GM18868 (cell line): ENCODE measurements around the gene ASGR2.
"Not testable (repeated sequence)": the region's sequence is repeated elsewhere in the genome, so short reads cannot be mapped to it uniquely, and the experiment has no call there.

Source experiments
- ATAC-seq: cut with Tn5 transposase; IDR thresholded peaks from one replicate; pipeline ENCODE4 v1.9.1; 2021; ENCODE audit warnings: mild to moderate bottlenecking, moderate library complexity; ENCODE audit not compliant: unreplicated experiment

ASGR2 gene

DNA sequence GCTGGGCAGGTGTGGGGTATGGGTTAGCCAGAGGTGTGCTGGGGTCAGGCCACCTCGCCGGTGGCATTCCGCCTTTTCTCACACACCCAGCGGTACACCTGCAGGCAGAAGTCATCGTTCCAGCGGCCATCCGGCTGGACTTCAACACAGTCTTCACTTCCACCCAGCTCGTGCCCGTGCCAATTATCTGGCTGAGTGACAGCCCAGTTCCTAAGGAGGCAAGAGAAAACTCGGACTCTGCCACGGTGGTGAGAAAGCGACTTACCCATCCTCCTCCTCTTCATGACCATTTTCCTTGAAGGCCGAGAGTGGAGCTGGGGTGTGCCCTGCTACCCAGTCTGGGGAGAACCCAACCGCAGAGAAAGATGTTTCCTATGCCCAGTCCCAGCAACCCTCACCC, 13.1 kb downstream of the ASGR2 start:
- ATAC-seq: no peak

GRCh38 chr17:7100641-7101379, 13.8 kb downstream of the ASGR2 start:
- not testable (repeated sequence) for ATAC-seq

- no peak for ATAC-seq
These were observed 15.7 kb downstream of the ASGR2 start for GRCh38 chr17:7098802-7099459.

GRCh38 chr17:7097940-7098339, 16.7 kb downstream of the ASGR2 start:
- ATAC-seq: no peak

DNA sequence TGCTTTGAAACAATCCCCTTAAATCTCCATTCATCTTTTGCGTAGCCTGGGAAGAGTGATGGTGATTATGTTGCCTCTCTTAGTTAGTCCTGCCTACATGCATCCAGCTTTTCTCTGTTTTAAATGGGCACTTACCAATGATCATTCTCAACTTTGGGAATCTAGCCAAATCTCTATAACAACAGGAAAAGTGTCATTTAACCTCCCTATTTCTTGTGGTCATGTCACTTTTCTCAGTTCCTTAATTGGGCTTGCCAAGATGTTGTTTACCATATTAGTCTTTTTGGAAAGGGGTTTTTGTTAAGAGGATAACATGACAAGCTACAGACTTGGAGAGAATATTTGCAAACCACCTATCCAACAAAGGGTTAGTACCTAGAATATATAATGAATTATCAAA, 19.0 kb downstream of the ASGR2 start:
- ATAC-seq: no peak

GRCh38 chr17:7094652-7095019, 20.0 kb downstream of the ASGR2 start:
- no peak for ATAC-seq

- ATAC-seq: not testable (repeated sequence)
These were observed 23.2 kb downstream of the ASGR2 start for GRCh38 chr17:7091311-7092005.

GRCh38 chr17:7089570-7089969, 25.1 kb downstream of the ASGR2 start:
- not testable (repeated sequence) for ATAC-seq

DNA sequence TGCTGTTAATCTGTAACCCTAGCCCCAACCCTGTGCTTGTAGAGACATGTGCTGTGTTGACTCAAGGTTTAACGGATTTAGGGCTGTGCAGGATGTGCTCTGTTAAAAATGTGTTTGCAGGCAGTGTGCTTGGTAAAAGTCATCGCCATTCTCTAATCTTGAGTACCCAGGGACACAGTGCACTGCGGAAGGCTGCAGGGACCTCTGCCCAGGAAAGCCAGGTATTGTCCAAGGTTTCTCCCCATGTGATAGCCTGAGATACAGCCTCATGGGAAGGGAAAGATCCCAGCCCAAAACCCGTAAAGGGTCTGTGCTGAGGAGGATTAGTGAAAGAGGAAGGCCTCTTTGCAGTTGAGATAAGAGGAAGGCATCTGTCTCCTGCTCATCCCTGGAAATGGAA, 26.2 kb downstream of the ASGR2 start:
- ATAC-seq: not testable (repeated sequence)

DNA sequence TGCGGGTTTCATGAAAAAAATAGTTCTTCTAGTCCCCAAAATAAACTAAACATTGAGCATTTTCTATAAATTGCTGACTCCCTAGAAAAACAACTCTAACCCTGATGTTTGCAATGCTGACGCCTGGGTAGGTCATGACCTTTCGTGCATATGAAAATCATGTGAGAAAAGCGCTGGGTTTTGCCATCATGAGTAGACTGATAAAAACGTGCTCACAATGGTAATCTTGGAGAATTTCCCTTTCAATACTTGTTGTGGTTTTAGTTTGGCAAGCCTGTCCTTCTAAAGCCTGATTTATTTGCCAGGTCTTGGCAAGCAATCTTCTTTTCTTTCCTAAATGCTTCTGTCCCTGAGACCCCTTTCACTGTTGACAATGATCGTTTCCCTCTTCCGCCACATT, 30.5 kb downstream of the ASGR2 start:
- ATAC-seq: no peak

GRCh38 chr17:7083592-7083991, 31.0 kb downstream of the ASGR2 start:
- no peak for ATAC-seq

DNA sequence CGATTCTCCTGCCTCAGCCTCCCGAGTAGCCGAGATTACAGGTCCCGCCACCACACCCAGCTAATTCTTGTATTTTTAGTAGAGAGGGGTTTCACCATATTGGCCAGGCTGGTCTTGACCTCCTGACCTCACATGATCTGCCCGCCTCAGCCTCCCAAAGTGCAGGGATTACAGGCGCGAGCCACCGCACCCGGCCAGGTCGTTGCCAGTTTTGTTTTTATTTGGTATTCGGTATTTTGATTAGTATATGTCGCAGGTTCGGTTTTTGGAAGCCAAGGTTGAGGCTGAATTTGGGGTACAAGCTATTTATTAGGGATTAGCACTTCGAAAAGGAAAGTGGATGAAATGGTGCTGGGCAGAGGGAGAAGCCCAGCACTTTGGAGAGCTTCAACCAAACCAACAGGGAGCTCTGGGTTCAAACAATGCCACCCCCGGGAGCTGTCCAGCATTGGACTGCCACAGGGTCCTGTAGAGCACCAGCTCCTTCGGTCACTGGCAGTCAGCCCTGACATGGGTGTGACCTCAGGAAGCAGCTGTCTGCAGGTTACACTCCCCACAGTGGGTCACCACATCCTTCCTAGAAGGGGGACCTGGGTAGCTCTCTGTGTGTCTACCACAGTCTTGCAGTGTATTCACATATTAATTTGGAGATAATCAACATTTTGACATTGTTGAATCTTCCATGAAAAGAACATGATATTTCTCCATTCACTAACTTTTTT, 33.1 kb downstream of the ASGR2 start:
- ATAC-seq: no peak

- ATAC-seq: no peak
These were observed 34.1 kb downstream of the ASGR2 start for GRCh38 chr17:7080456-7081041.

- no peak for ATAC-seq
These were observed 34.8 kb downstream of the ASGR2 start, which contains the start of gene CLEC10A for GRCh38 chr17:7079581-7080455. CLEC10A (minus strand) TSS chr17:7080251; CDS start chr17:7078812, 1,439 bp downstream.

GRCh38 chr17:7078711-7079110, 35.9 kb downstream of the ASGR2 start:
- no peak for ATAC-seq

GRCh38 chr17:7077911-7078546, 36.6 kb downstream of the ASGR2 start:
- no peak for ATAC-seq

DNA sequence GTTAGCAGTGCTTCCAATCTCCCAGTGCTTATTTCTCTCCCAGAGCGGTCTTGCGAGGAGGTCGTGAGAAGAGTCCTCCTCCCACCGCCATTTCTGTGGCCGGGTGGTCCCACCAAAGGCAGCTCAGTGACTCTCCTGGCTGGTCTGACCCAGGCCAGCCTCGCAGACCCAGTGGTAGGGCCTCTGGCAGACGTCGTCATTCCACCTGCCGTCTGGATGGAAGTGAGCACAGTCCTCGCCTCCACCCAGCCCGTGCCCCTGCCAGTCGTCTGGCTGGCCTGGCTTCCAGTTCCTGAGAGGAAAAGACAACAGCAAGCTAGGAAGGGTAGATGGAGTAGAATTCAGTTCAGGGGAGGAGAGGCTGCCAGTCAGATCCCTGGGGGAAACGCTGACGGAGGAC, 39.7 kb downstream of the ASGR2 start:
- ATAC-seq: no peak

GRCh38 chr17:7072406-7072805, 42.2 kb downstream of the ASGR2 start:
- no peak for ATAC-seq

DNA sequence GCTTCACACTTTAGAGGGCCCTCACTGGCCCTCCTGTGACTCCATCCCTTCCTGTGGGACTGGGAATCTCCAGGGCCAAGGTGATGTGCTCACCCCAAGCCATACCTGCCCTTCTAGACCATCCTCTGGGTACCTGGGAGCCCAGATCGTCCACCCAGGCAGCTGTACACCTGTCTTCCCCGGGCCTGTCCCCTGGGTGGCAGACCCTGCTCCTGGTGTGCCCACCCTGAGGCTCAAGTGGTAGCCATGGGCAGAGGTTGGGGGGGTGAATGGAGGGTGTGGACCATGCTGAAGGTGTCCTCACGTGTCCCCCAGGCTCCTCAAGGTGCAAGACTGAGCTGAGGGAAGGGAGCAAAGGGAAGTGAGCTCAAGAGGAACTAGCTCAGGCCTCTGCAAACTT, 43.9 kb downstream of the ASGR2 start:
- ATAC-seq: no peak
